Left hindlimb (tissue), 1 donor: ENCODE results near the gene KRTAP9-8.
"Not testable (repeated sequence)": the region's sequence is repeated elsewhere in the genome, so short reads cannot be mapped to it uniquely, and the experiment has no call there.

Experiments used
- DNase-seq: peaks from one replicate; pipeline ENCODE4 v3.0.0-alpha.2; 2018

The KRTAP9-8 gene

GRCh38 chr17:41237949-41238437 is at the start of gene KRTAP9-8:
TSS of gene KRTAP9-8 (plus strand) at chr17:41237999. CDS start at chr17:41238052, 53 bp downstream.
- not testable (repeated sequence) for DNase-seq

- not testable (repeated sequence) for DNase-seq
Observed at GRCh38 chr17:41189837-41190318, 47.9 kb upstream of the KRTAP9-8 start, which contains the start of gene KRTAP9-1. TSS of gene KRTAP9-1 (plus strand) at chr17:41189887. CDS start at chr17:41189887, 0 bp downstream.

GRCh38 chr17:41190328-41190727 is 47.5 kb upstream of the KRTAP9-8 start:
- DNase-seq, result no peak

GRCh38 chr17:41196068-41196467 is 41.7 kb upstream of the KRTAP9-8 start:
- DNase-seq, result no peak

GRCh38 chr17:41199421-41200078 is 38.2 kb upstream of the KRTAP9-8 start:
- DNase-seq, result no peak

GRCh38 chr17:41211845-41212466 is 25.8 kb upstream of the KRTAP9-8 start:
- DNase-seq, result no peak

GRCh38 chr17:41212524-41213169 is 25.2 kb upstream of the KRTAP9-8 start:
- DNase-seq, result no peak

GRCh38 chr17:41215681-41216080 is 22.1 kb upstream of the KRTAP9-8 start:
- no peak for DNase-seq

GRCh38 chr17:41223821-41224220 is 14.0 kb upstream of the KRTAP9-8 start:
- no peak for DNase-seq

- DNase-seq, result no peak
Observed at GRCh38 chr17:41226051-41226450, 11.7 kb upstream of the KRTAP9-8 start.

- DNase-seq, result not testable (repeated sequence)
Observed at GRCh38 chr17:41226598-41227095, 11.2 kb upstream of the KRTAP9-8 start, which contains the start of gene KRTAP9-2. TSS of gene KRTAP9-2 (plus strand) at chr17:41226648. CDS start at chr17:41226655, 7 bp downstream.

- DNase-seq, result no peak
Observed at GRCh38 chr17:41230094-41230493, 7.7 kb upstream of the KRTAP9-8 start.

- DNase-seq, result no peak
Observed at GRCh38 chr17:41231731-41232130, 6.1 kb upstream of the KRTAP9-8 start.

GRCh38 chr17:41232399-41233105 is 5.2 kb upstream of the KRTAP9-8 start, which contains the start of gene KRTAP9-3:
TSS of gene KRTAP9-3 (plus strand) at chr17:41232449. CDS start at chr17:41232502, 53 bp downstream.
- not testable (repeated sequence) for DNase-seq

GRCh38 chr17:41237116-41237515 is 683 bp upstream of the KRTAP9-8 start:
- not testable (repeated sequence) for DNase-seq

GRCh38 chr17:41246995-41247787 is 9.4 kb downstream of the KRTAP9-8 start:
- DNase-seq, result not testable (repeated sequence)

- not testable (repeated sequence) for DNase-seq
Observed at GRCh38 chr17:41249637-41250240, 11.9 kb downstream of the KRTAP9-8 start, which contains the start of gene KRTAP9-4. TSS of gene KRTAP9-4 (plus strand) at chr17:41249687. CDS start at chr17:41249721, 34 bp downstream.

- DNase-seq, result no peak
Observed at GRCh38 chr17:41251261-41251660, 13.5 kb downstream of the KRTAP9-8 start.

GRCh38 chr17:41254861-41255260 is 17.1 kb downstream of the KRTAP9-8 start:
- no peak for DNase-seq

GRCh38 chr17:41255381-41256290 is 17.8 kb downstream of the KRTAP9-8 start, which contains the start of gene KRTAP9-9:
TSS of gene KRTAP9-9 (plus strand) at chr17:41255384.
- DNase-seq, result not testable (repeated sequence)
